ENCODE measurements around the gene DAB2IP.

- TF ChIP-seq ZNF366 (tag by site-specific recombination; conservative IDR thresholded peaks at IDR 0.05) = no peak
- TF ChIP-seq ZNF239 (tag by site-specific recombination; IDR thresholded peaks at IDR 0.05) = no peak
- no peak for TF ChIP-seq ZNF202 (tag by site-specific recombination; IDR thresholded peaks at IDR 0.05; ENCODE audit: borderline replicate concordance)
- TF ChIP-seq, protein P1, sequence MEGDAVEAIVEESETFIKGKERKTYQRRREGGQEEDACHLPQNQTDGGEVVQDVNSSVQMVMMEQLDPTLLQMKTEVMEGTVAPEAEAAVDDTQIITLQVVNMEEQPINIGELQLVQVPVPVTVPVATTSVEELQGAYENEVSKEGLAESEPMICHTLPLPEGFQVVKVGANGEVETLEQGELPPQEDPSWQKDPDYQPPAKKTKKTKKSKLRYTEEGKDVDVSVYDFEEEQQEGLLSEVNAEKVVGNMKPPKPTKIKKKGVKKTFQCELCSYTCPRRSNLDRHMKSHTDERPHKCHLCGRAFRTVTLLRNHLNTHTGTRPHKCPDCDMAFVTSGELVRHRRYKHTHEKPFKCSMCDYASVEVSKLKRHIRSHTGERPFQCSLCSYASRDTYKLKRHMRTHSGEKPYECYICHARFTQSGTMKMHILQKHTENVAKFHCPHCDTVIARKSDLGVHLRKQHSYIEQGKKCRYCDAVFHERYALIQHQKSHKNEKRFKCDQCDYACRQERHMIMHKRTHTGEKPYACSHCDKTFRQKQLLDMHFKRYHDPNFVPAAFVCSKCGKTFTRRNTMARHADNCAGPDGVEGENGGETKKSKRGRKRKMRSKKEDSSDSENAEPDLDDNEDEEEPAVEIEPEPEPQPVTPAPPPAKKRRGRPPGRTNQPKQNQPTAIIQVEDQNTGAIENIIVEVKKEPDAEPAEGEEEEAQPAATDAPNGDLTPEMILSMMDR (tag by site-specific recombination; IDR thresholded peaks at IDR 0.05) = no peak
These were observed 1.0 kb upstream of the DAB2IP start for GRCh38 chr9:121650217-121651007.
